Naive thymus-derived CD4-positive, alpha-beta T cell (primary cell): Measurements from ENCODE around the gene GPRIN1. TPM values are rescaled to one million over a fixed set of nuclear protein-coding genes. Genes with fewer than 3 reads are reported as not detected.

Experiments used
- ATAC-seq: fragments of 150-1000 bp; cut with Tn5 transposase; 2 replicates; pipeline ENCODE4 v1.10.0; 2021; ENCODE audit warnings: mild to moderate bottlenecking, moderate library complexity
- CTCF ChIA-PET: fragments of 350-600 bp; sonication (Branson Sonifier 250); formaldehyde crosslinking; loops from one replicate; lab custom pipeline; 2021; ENCODE audit warnings: antibody characterized with exemption; lab: Charles Lee
- POLR2A ChIA-PET: fragments of 350-600 bp; sonication (Branson Sonifier 250); formaldehyde crosslinking; loops from one replicate; lab custom pipeline; 2021; ENCODE audit warnings: antibody characterized with exemption, inconsistent platforms; lab: Charles Lee
- DNase-seq, 9 donors: peaks; one replicate each; pipeline versions ENCODE4 v3.0.0 to v3.0.0-alpha.2; 2020 to 2022; ENCODE audit warnings: mixed read lengths in 1 of 9
- H3K27ac ChIP-seq: one replicate; pipeline ENCODE4 v1.7.0; 2013; ENCODE audit warnings: mild to moderate bottlenecking, low read depth, low read length, moderate library complexity
- H3K27me3 ChIP-seq, 2 donors: one replicate each; pipeline ENCODE4 v1.7.0; 2013; ENCODE audit warnings: low read length in 2 of 2, mild to moderate bottlenecking in 2 of 2, moderate library complexity in 2 of 2; ENCODE audit not compliant: control insufficient read depth in 2 of 2, insufficient read depth in 2 of 2
- H3K36me3 ChIP-seq, 3 experiments: 1 replicate in 2 of 3; 2 replicates in 1 of 3; pipeline ENCODE4 v1.7.0; 2013; ENCODE audit warnings: low read length in 3 of 3, mild to moderate bottlenecking in 3 of 3, moderate library complexity in 1 of 3; ENCODE audit not compliant: insufficient read depth in 3 of 3, control insufficient read depth in 2 of 3
- H3K4me1 ChIP-seq, 2 donors: one replicate each; pipeline ENCODE4 v1.7.0; 2013; ENCODE audit warnings: low read length in 2 of 2, mild to moderate bottlenecking in 2 of 2, moderate library complexity in 1 of 2; ENCODE audit not compliant: control insufficient read depth in 2 of 2, insufficient read depth in 2 of 2
- H3K4me3 ChIP-seq: 2 replicates; pipeline ENCODE4 v1.7.0; 2013; ENCODE audit warnings: mild to moderate bottlenecking, low read length
- H3K9me3 ChIP-seq, 3 experiments: 1 replicate in 2 of 3; 2 replicates in 1 of 3; pipeline ENCODE4 v1.7.0; 2013; ENCODE audit warnings: low read length in 3 of 3; ENCODE audit not compliant: control insufficient read depth in 2 of 3
- H3K27ac Mint-ChIP-seq, 9 donors: one replicate each; pipeline ENCODE4 v1.8.0; 2020 to 2022; ENCODE audit warnings: mixed read lengths in 9 of 9, mild to moderate bottlenecking in 8 of 9, moderate library complexity in 5 of 9, inconsistent platforms in 2 of 9
- H3K27me3 Mint-ChIP-seq, 5 donors: one replicate each; pipeline ENCODE4 v1.8.0; 2021 to 2022; ENCODE audit warnings: mixed read lengths in 5 of 5, mild to moderate bottlenecking in 1 of 5
- H3K36me3 Mint-ChIP-seq, 5 donors: one replicate each; pipeline ENCODE4 v1.8.0; 2020 to 2022; ENCODE audit warnings: mixed read lengths in 5 of 5, mild to moderate bottlenecking in 3 of 5, inconsistent platforms in 1 of 5
- H3K4me1 Mint-ChIP-seq, 7 donors: one replicate each; pipeline ENCODE4 v1.8.0; 2020 to 2022; ENCODE audit warnings: mixed read lengths in 7 of 7, mild to moderate bottlenecking in 3 of 7, inconsistent platforms in 1 of 7
- H3K4me3 Mint-ChIP-seq, 10 donors: one replicate each; pipeline ENCODE4 v1.8.0; 2020 to 2022; ENCODE audit warnings: mild to moderate bottlenecking in 10 of 10, mixed read lengths in 10 of 10, moderate library complexity in 6 of 10, inconsistent platforms in 2 of 10
- H3K9me3 Mint-ChIP-seq, 11 donors: one replicate each; pipeline ENCODE4 v1.8.0; 2020 to 2022; ENCODE audit warnings: mixed read lengths in 11 of 11, mild to moderate bottlenecking in 4 of 11, inconsistent platforms in 1 of 11, moderate library complexity in 1 of 11
- intact Hi-C, 2 donors: fragments of 100-400 bp; cut with micrococcal nuclease; formaldehyde crosslinking; loops; one replicate each; pipeline ENCODE4 v1.15.1; 2023
- polyA plus RNA-seq, 2 donors: library from polyadenylated mRNA; unstranded; fragments of 300-500 nt; fragmentation: Illumina TruSeq; gene quantifications; one replicate each; pipeline ENCODE4 v1.2.3, GENCODE V29; 2021
- total RNA-seq, 6 experiments: library from RNA in 5 of 6; stranded (reverse) in 5 of 6; gene quantifications; 1 replicate in 5 of 6; 2 replicates in 1 of 6; pipeline ENCODE4 v1.2.3 and lab custom pipeline; 2021 to 2026

Gene GPRIN1
- total and polyA plus RNA-seq, 7 experiments from 2014 or later = 0.08 to 2.3 (median 0.32) TPM; not detected in 3

- H3K4me1 ChIP-seq = no peaks in the 10 kb centered on the region
- DNase-seq = no peak
- no peaks in the 10 kb centered on the region for H3K36me3 Mint-ChIP-seq
- ATAC-seq = no peak
- no peak overlapping the region for H3K4me3 ChIP-seq
- H3K27me3 ChIP-seq = no peaks in the 10 kb centered on the region
- H3K27ac Mint-ChIP-seq = no peak overlapping the region
- H3K36me3 ChIP-seq = no peaks in the 10 kb centered on the region
- H3K9me3 Mint-ChIP-seq = no peaks in the 10 kb centered on the region
- intact Hi-C loops = loop anchor here in 1 of 2 donors (5.0 kb wide), 1 partner anchor 387 kb away; no protein-coding TSS in a partner anchor
- no peak overlapping the region for H3K27ac ChIP-seq
- ChIA-PET CTCF (interaction anchor here (0.9 to 1.6 kb wide), 2 partner anchors 152 to 154 kb away, joined by 3 to 5 read pairs; partner anchors contain the start of gene CLTB), POLR2A (interaction anchor here (1.4 kb wide), 1 partner anchor 40 kb away, joined by 4 read pairs; no protein-coding TSS in a partner anchor)
- H3K4me3 Mint-ChIP-seq = no peak overlapping the region
- peaks cover 0 to 11% (median 6%) of the 10 kb centered on the region in 7 donors for H3K4me1 Mint-ChIP-seq
- H3K9me3 ChIP-seq = no peaks in the 10 kb centered on the region
- peaks cover 0 to 7% (median 0%) of the 10 kb centered on the region in 5 donors for H3K27me3 Mint-ChIP-seq
Observed at GRCh38 chr5:176570044-176570443, 39.9 kb downstream of the GPRIN1 start.

GRCh38 chr5:176568657-176569056 is 41.3 kb downstream of the GPRIN1 start:
- no peak for DNase-seq
- Histone ChIP-seq H3K4me3 (no peak overlapping the region), H3K27me3 (no peaks in the 10 kb centered on the region), H3K9me3 (no peaks in the 10 kb centered on the region), H3K27ac (no peak overlapping the region), H3K36me3 (no peaks in the 10 kb centered on the region), H3K4me1 (no peaks in the 10 kb centered on the region)
- ATAC-seq = no peak
- Mint-ChIP-seq H3K27me3 (peaks cover 0 to 7% (median 0%) of the 10 kb centered on the region in 5 donors), H3K9me3 (no peaks in the 10 kb centered on the region), H3K27ac (no peak overlapping the region), H3K36me3 (no peaks in the 10 kb centered on the region), H3K4me1 (peaks cover 0 to 4% (median 0%) of the 10 kb centered on the region in 7 donors), H3K4me3 (no peak overlapping the region)
- intact Hi-C loops = no loop called here
- POLR2A ChIA-PET = no interaction called here
- CTCF ChIA-PET = no interaction called here

GRCh38 chr5:176565760-176566288 is 44.1 kb downstream of the GPRIN1 start:
- no peak overlapping the region for H3K4me3 ChIP-seq
- peaks cover 0 to 2% of the 10 kb centered on the region in 2 donors for H3K4me1 ChIP-seq
- no peaks in the 10 kb centered on the region for H3K9me3 ChIP-seq
- H3K36me3 ChIP-seq = no peaks in the 10 kb centered on the region
- H3K36me3 Mint-ChIP-seq = no peaks in the 10 kb centered on the region
- ChIA-PET POLR2A (no interaction called here), CTCF (no interaction called here)
- H3K27me3 Mint-ChIP-seq = peaks cover 0 to 16% (median 0%) of the 10 kb centered on the region in 5 donors
- no peaks in the 10 kb centered on the region for H3K27me3 ChIP-seq
- H3K27ac ChIP-seq = no peak overlapping the region
- H3K4me1 Mint-ChIP-seq = peaks cover under 1 to 10% (median 10%) of the 10 kb centered on the region in 7 donors
- H3K4me3 Mint-ChIP-seq = no peak overlapping the region
- peak overlapping the region in 1 of 9 donors; percentile 42 for H3K27ac Mint-ChIP-seq
- H3K9me3 Mint-ChIP-seq = no peaks in the 10 kb centered on the region
- ATAC-seq (no peak), DNase-seq (no peak)
- intact Hi-C loops = no loop called here

GRCh38 chr5:176564002-176564401 is 46.0 kb downstream of the GPRIN1 start:
- H3K4me3 Mint-ChIP-seq = no peak overlapping the region
- H3K27me3 Mint-ChIP-seq = peaks cover 0 to 16% (median 0%) of the 10 kb centered on the region in 5 donors
- H3K4me1 ChIP-seq = peaks cover 0 to 17% of the 10 kb centered on the region in 2 donors
- H3K4me1 Mint-ChIP-seq = peaks cover 14 to 28% (median 24%) of the 10 kb centered on the region in 7 donors
- no peak overlapping the region for H3K27ac Mint-ChIP-seq
- ChIA-PET POLR2A (interaction anchor here (1.0 kb wide), 1 partner anchor 23 kb away, joined by 3 read pairs; no protein-coding TSS in a partner anchor), CTCF (interaction anchor here (0.9 kb wide), 1 partner anchor 116 kb away, joined by 4 read pairs; no protein-coding TSS in a partner anchor)
- intact Hi-C loops = no loop called here
- no peak overlapping the region for H3K27ac ChIP-seq
- H3K9me3 Mint-ChIP-seq = peaks cover 0 to 2% (median 0%) of the 10 kb centered on the region in 11 donors
- no peak for ATAC-seq
- DNase-seq = no peak
- H3K9me3 ChIP-seq = no peaks in the 10 kb centered on the region
- no peaks in the 10 kb centered on the region for H3K36me3 ChIP-seq
- H3K4me3 ChIP-seq = no peak overlapping the region
- no peaks in the 10 kb centered on the region for H3K27me3 ChIP-seq
- H3K36me3 Mint-ChIP-seq = no peaks in the 10 kb centered on the region

GRCh38 chr5:176562189-176562588 is 47.8 kb downstream of the GPRIN1 start:
- H3K27ac Mint-ChIP-seq = peak overlapping the region in 2 of 9 donors; percentile 57 to 67
- intact Hi-C loops = no loop called here
- H3K4me3 ChIP-seq = no peak overlapping the region

GRCh38 chr5:176561259-176561658 is 48.7 kb downstream of the GPRIN1 start:
- Mint-ChIP-seq H3K4me3 (peak overlapping the region in 1 of 10 donors; percentile 31), H3K36me3 (no peaks in the 10 kb centered on the region), H3K9me3 (peaks cover 0 to 4% (median 0%) of the 10 kb centered on the region in 11 donors), H3K27ac (peak overlapping the region in 1 of 9 donors; percentile 26), H3K27me3 (peaks cover 0 to 12% (median 0%) of the 10 kb centered on the region in 5 donors), H3K4me1 (peaks cover 15 to 40% (median 35%) of the 10 kb centered on the region in 7 donors)
- ChIA-PET POLR2A (interaction anchor here (1.5 kb wide), 1 partner anchor 26 kb away, joined by 4 read pairs; no protein-coding TSS in a partner anchor), CTCF (interaction anchor here (0.8 to 1.2 kb wide), 2 partner anchors 26 to 30 kb away, joined by 3 read pairs; no protein-coding TSS in a partner anchor)
- ATAC-seq (no peak), DNase-seq (no peak)
- Histone ChIP-seq H3K27me3 (no peaks in the 10 kb centered on the region), H3K27ac (no peak overlapping the region), H3K4me3 (no peak overlapping the region), H3K4me1 (peaks cover 0 to 27% of the 10 kb centered on the region in 2 donors), H3K36me3 (no peaks in the 10 kb centered on the region), H3K9me3 (no peaks in the 10 kb centered on the region)
- intact Hi-C loops = loop anchor here in 1 of 2 donors (2.0 kb wide), 1 partner anchor 16 kb away; no protein-coding TSS in a partner anchor

More at GRCh38 chr5:176562189-176562588, 47.8 kb downstream of the GPRIN1 start:
- CTCF ChIA-PET = no interaction called here
- Histone ChIP-seq H3K4me1 (peaks cover 0 to 18% of the 10 kb centered on the region in 2 donors), H3K9me3 (no peaks in the 10 kb centered on the region), H3K27ac (no peak overlapping the region), H3K36me3 (no peaks in the 10 kb centered on the region), H3K27me3 (no peaks in the 10 kb centered on the region)
- DNase-seq (no peak), ATAC-seq (no peak)
- Mint-ChIP-seq H3K9me3 (peaks cover 0 to 4% (median 0%) of the 10 kb centered on the region in 11 donors), H3K27me3 (peaks cover 0 to 12% (median 0%) of the 10 kb centered on the region in 5 donors), H3K4me1 (peaks cover 15 to 32% (median 31%) of the 10 kb centered on the region in 7 donors), H3K4me3 (peak overlapping the region in 1 of 10 donors; percentile 51), H3K36me3 (no peaks in the 10 kb centered on the region)
- POLR2A ChIA-PET = no interaction called here
